HG03457 (cell line): ENCODE measurements around the gene CCDC160.
"Not testable (repeated sequence)": the region's sequence is repeated elsewhere in the genome, so short reads cannot be mapped to it uniquely, and the experiment has no call there.

Experiments
- ATAC-seq: cut with Tn5 transposase; IDR thresholded peaks from one replicate; pipeline ENCODE4 v1.9.1; 2021; ENCODE audit warnings: moderate number of reproducible peaks; ENCODE audit not compliant: unreplicated experiment

CCDC160 gene

DNA sequence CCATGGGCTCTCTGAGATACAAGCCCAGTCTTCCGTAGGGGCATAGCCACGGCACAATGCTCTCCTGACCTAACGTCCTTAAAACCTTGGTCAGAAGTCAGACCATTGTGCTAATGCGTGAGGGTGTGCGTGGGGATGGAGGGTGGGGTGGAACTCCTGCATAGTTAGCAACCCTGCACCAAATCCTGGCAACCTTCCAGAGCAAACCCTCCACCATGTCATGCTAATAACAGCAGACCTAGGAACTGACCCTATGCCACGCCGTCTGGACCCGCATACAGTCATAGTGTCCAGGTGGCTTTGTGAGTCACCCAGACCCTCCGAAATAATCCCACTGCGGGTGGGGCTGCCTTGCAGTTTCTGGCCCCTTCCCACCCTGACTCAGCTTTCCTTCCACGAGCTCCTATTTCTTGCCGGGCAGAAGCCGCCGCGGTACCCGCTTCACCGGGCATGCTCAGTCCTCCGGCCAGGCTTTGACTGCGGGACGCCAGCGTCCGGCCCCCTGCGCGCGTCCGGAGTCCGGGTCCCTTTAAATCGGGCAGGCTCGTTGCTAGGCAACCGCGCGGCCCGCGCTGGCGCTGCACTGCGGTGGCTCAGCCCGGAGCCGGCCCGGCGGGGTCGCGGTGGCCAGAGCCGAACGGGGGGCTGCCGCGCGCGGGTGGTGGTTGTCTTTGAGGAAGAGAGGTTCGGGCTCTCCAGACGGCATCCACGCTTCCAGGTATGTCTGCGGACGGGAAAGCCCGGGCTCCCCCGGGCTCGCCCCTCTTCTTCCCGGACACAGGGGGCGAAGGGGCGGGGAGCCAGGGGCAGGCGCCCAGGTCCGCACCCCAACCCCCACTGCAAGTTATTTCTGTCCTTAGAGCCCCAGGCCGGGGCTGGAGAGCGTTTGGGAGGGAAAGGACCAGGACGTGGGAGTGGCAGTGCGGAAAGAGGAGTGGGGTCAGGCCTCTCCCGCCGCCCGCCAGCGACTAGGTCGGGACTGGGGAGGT lies at the start of gene CCDC160:
Gene CCDC160 (plus strand): TSS at position 557 of the 989 bp plus-strand sequence. CDS start 7,619 bp downstream, outside the sequence.
- ATAC-seq: no peak

DNA sequence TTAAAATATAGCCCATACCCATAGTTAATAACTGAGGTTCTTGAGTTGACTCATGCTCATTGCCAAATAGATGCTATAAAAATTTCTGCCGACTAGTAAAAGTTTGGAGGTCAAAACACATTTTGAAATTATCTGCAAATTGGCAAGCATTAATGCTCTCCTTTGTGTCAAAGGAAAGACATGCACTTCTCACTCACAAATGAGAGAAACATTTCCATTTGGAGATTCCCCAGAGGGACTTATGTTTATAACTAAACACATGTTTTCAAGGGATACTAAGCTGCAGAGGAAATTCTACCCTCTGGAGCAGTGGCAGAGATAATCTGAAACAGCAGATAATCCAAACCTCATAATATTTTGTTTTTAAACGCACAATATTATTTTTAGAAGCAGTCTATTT lies 45.7 kb upstream of the CCDC160 start:
- ATAC-seq: no peak

DNA sequence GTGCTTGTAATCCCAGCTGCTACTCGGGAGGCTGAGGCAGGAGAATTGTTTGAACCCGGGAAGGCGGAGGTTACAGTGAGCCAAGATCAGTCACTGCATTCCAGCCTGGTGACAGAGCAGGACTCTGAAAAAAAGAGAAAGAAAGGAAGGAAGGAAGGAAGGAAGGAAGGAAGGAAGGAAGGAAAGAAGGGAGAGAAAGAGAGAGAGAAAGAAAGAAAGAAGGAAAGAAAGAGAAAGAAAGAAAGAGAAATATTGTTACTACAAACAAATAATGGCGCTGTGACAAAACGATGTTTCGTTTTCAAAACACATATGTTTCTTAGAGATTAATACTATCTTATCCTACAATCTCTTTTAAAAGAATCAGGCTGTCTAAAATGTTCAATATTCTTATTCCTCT lies 42.1 kb upstream of the CCDC160 start:
- no peak for ATAC-seq

DNA sequence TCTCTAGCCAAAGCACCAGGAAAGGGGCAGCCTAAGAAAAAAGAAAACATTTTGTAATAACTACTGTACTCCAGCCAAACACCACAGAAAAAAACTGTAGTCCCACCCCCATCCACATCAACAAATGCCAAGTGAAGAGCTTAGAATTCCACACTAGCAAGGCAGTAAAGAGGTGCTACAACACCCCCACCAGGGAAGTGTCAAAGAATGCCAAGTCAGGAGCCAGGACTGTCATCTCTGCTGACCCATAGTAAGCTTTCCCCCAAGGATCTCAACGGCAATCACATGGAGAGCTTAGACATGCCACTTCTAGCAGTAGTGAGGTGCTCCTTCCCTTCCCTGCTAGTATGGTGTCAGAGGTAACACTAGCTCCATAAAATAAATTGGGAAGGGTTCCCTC lies 34.4 kb upstream of the CCDC160 start:
- ATAC-seq: no peak

DNA sequence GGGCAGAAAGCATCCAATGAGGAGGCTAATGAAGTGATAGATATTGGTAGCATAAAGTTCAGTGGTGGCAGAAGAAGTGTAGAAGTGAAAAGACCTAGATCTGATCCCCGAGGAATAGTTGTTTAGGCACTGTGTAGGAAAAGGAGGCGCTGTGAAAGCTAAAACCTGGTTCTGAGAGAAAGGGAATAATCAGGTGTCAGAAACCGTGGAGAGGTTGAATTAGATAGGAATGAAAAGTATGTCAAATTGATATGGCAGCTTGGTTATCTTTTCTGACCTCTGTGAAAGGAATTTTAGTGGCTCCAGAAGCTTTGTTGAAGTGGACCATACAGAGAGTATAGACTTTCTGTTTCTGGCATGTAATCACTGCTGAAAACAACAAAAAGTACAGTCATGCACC lies 30.8 kb upstream of the CCDC160 start:
- no peak for ATAC-seq

DNA sequence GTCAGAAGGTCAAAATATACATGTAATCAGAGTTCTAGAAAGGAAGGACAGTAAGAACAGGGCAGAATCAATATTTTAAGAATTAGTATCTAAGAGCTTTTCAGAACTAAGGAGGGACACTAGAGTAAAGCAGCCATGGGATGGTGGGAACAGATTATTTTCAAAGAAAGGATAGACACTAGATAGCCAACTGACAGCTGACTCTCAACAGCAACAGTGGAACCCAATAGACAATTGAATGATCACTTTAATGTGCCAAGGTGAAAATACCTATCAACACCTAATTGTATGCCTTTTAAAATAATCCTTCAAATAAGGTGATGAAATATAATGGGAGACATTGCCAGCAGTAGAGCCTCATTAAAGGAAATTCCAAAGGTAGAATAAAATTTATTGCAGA lies 26.5 kb upstream of the CCDC160 start:
- no peak for ATAC-seq

DNA sequence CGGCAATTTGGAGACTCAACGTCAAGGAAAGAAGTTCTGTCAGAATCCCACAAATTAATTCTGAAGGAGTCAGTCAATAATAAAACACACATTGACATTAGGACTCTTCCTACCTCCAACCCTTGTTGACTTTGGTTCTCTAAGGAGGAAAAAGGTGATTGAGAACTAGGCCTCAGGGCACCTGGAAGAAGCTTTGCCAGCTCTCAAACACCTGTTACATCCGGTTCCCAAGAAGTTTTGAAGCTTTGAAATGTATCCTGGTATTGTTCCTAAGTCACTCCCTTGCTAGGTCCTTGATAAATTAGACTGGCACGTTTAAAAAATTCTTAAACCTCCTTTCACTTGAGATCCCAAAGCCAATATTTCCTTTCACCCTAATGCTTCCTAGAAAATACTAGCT lies 1.7 kb upstream of the CCDC160 start:
- ATAC-seq: no peak

DNA sequence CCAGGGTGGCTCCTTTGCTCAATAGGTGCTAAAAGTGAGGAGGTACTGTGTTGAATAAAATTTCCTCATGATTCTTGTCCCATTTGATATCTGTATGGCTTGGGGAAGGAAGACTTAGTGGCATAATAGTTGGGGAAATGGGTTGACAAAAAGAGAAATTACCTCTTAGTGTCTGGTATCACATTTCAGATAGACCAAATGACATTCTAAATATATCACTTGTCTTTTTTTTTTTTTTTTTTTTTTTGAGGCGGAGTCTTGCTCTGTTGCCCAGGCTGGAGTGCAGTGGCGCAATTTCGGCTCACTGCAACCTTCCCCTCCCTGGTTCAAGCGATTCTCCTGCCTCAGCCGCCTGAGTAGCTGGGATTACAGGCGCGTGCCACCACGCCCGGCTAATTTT lies 1.2 kb downstream of the CCDC160 start:
- not testable (repeated sequence) for ATAC-seq

DNA sequence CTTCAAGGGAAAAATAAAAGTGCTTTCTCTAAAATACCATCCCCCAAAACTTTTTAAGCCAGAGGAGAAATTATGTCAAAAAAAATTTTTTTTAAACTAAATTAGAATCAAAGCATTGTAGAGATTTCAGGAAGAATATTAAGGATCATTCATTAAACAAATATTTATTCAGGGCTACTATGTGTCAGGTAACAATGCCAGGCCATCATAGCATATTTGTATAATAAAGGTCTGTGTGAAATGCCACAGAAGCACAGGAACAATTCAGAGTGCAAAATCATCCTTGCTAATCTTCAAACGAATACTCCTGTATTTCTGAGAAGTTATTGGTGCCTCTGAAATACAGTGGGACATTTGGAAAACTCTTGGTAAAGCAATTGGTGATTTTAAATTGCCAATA lies 2.0 kb downstream of the CCDC160 start:
- ATAC-seq: no peak

DNA sequence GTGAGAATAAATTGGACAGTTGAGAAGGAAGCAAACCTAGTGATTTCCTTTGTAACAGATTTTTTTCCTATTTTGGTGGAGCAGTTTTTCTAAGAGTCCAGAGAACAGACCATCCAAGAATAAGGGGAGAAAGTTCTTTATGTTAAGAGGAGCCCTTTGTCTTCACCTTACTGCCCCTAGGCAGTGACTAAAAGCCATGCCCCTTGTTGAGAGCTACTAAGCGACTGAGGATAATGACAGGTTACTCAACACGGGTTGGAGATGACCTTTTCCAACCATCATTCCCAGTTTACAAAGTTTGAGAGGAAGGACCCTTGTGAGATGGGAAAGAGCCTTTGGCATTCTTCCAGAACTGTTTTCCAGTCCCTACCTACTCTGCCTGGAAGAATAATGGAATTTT lies 3.2 kb downstream of the CCDC160 start:
- no peak for ATAC-seq

DNA sequence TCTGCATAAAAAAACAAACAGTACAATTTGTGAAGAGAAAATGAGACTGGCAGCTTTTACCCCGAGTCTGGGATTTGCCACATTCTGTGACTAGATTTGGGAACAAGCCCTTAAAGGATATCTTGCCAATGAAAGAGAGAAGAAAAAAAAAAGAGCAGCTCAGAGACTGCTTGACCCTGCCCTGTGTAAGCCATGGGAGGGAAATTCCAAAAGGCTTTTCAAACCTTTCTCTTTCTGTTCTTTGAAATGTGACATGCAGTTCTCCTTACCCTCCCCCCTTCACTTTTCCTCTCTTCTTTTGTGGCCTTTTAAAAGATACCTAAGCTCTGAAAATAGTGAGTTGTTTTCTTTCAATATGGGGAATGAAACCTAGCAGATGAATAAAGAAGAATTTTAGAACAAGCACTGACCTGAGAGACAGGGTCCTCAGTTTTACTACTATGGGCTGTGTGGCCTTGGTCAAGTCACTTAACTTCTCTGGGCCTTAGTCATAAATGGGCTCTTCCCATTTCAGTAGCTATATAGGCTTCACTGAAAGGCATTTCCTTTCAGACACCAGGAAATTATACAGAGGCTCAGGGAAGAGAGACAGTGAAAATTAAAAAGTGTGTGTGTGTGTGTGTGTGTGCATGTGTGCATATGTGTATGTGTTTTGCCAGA lies 5.1 kb downstream of the CCDC160 start:
- no peak for ATAC-seq

DNA sequence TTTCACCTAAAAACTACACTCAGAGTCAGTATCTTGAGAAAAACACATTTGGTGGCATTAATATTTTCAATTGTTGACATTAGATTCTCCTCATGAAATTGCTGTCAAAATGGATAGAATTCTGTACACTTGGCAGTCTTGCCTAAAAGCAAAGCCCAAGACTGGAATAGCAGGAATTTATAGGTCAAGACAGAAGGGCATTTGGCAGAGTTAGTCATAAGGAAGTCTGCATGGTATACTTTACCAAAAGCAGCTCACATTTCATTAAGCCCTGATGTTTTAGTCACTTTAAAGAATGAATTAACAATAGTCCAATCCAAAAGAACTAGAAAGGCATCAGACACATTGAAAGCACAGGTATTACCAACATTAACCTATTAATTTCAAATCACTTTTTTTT lies 7.1 kb downstream of the CCDC160 start:
- ATAC-seq: no peak

DNA sequence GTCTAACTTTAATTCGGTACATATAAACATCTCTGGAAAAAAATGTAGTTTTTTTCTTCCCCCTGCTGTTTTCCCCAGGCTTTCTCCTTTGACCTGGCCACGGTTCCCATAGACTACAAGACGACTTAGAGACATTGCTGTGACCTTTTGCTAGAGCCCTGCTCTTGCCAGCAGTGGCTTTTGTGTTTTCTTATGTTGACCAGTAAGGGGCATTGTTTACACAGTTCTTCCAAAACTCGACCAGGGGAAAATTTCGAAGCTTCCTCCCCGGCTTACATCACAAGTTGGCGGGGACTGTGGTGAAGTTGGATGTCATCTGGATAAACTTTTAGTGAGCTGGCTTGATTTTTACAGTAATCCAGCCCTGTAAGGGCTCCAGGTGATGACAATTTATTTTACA lies 9.3 kb downstream of the CCDC160 start:
- ATAC-seq: no peak

DNA sequence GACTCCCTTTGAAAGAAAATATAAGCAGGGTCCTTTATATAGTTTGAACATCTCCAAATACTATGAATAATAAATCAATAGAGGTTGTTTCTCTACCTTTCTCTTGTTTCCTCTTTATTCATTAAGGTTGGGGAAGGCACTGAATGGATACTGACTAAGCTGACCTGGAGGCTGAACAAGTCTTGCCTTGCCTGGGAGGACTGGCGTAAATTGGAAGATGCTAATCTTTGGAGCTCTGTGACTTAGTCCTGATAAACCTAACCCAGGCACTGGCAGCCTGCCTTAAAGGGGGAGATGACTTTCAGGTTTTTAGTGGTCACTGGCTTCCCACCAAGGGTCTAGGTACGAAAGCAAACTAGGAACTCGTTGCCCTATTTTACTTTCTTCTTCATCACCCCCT lies 10.5 kb downstream of the CCDC160 start:
- no peak for ATAC-seq

DNA sequence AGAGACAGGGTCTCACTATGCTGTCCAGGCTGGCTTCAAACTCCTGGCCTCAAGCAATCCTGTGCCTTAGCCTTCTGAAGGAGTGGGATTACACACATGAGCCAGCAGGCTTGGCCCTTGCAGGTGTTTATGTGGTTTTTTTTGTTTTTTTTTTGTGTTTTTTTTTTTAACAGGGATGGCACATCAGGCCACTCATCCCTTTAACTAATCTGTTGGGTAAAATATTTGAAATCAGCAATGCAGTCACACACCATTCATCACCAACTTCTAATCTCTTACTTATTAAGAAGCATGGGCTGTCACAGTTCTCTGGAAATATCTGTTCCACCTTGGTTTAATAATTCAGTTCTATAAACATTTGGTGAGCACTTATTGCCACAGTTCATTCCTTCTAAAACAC lies 12.3 kb downstream of the CCDC160 start:
- no peak for ATAC-seq

DNA sequence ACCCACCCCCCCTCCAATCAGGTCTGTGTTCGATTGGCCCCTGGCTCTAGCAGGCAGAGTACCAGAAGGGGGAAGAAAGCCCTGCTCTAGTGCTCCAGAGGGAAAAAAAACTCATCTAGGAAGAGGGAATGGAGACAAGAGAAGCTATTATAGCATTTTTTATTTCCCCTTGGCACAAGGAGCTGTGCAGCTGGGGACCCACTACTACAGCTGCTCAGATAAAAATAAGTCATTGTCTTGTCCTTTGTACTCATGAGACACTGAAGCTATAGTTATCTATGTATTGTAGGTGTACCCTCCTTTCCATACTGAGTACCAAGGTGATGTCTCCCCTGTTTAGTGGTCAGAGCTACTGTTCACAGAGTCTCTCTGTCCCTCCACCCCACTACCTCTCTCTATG lies 14.3 kb downstream of the CCDC160 start:
- no peak for ATAC-seq

DNA sequence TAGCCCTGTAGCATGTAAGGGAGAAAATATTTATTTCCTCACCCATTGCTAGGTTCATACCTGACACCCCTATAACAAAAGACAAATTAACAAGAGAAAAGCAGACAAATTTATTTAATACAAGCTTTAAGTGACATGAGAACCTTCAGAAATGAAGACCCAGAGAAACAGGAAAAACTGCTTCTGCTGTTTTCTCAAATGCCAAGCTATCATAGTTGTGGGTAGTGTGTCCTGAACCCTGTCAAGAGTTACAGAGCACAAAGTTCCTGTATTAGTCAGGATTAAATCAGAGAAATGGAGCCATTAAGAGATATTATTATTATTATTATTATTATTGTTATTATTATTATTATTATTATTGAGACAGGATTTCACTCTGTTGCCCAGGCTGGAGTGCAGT lies 17.5 kb downstream of the CCDC160 start:
- no peak for ATAC-seq

DNA sequence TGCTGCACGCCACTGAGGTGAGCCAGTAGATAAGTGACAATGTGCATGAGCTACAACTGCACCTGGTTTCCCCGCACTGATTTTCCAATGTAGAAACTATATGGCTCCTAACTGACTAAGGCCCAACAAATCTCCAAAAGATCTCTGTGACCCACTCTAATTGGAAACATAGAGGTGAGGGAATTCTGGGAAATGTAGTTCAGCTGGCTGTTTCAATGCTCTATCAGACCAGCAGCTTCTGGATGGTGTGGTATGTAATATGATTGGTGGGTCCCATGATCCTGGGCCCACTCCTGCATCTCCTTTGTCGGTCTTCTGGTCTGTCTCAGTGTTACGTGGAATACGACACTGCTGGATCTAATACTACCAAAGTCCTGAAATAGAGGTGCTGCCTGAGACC lies 18.6 kb downstream of the CCDC160 start:
- no peak for ATAC-seq

DNA sequence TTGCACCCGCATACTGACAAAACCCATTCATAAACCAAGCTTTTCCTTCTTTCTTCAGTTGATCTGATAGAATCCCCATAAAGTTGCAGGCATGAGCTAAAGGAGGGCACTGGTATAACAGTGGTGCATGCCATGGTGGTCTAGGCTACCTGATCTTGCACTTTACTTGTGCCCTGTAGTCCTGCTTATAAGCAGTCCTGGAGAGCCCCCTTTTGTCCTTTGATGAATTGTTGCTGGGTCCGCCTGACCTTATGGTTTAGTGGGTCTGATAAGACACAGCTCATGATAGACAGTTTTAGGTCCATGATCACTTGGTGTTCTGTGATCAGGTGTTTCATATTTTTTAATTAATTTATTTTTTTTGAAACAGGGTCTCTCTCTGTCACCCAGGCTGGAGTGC lies 19.7 kb downstream of the CCDC160 start:
- no peak for ATAC-seq

DNA sequence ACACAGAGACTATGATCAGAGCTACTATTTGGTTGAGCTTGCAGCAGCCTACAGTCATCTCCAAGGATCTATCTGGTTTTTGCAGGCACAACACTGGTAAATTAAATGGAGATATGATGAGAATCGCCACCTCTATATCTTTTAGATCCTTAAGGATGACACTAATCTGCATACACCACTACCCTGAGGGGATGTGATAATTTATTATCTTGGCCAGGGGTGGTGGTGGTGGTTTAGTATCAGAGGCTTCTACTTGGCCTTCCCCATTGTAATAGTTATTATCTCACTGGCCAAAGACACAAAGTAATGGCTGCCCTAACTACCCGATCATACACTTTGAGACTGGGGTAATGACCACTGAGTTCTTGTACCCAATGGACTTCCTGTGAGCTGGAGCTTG lies 21.2 kb downstream of the CCDC160 start:
- no peak for ATAC-seq

DNA sequence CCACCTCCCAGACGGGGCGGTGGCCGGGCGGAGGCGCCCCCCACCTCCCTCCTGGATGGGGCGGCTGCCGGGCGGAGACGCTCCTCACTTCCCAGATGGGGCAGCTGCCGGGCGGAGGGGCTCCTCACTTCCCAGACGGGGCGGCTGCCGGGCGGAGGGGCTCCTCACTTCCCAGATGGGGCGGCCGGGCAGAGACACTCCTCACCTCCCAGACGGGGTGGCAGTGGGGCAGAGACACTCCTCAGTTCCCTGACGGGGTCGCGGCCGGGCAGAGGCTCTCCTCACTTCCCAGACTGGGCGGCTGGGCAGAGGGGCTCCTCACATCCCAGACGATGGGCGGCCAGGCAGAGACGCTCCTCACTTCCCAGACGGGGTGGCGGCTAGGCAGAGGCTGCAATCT lies 49.0 kb downstream of the CCDC160 start:
- not testable (repeated sequence) for ATAC-seq

DNA sequence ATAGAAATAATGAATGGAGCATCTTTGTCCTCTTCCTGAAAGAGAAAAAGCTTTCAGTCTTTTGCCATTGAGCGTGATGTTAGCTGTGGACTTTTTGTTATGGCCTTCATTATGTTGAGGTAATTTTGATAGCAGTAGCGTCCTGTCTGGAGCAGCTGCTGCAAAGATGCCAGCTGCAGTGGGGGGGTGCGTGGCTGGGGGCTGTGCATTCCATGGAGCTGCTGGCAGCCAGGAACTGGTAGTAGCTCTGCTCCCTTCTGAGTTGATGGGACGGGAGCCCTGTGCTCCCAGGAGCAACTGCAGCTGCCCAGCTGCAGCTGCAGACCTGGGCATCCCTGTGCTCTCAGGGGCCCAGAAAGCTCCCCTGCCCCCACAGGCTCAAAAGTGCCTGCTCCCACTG lies 50.4 kb downstream of the CCDC160 start:
- no peak for ATAC-seq
